ENCODE results near the gene GPSM1.
"Not testable (repeated sequence)": the region's sequence is repeated elsewhere in the genome, so short reads cannot be mapped to it uniquely, and the experiment has no call there.

Gene GPSM1

GRCh38 chr9:136397643-136398042, 70.3 kb downstream of the GPSM1 start:
- Mint-ChIP-seq H3K36me3 (peaks cover 38% of the 10 kb centered on the region), H3K4me1 (peaks cover 38% of the 10 kb centered on the region), H3K27me3 (no peaks in the 10 kb centered on the region), H3K4me3 (no peak overlapping the region), H3K9me3 (no peaks in the 10 kb centered on the region), H3K27ac (no peak overlapping the region)
- ATAC-seq, result no peak

DNA sequence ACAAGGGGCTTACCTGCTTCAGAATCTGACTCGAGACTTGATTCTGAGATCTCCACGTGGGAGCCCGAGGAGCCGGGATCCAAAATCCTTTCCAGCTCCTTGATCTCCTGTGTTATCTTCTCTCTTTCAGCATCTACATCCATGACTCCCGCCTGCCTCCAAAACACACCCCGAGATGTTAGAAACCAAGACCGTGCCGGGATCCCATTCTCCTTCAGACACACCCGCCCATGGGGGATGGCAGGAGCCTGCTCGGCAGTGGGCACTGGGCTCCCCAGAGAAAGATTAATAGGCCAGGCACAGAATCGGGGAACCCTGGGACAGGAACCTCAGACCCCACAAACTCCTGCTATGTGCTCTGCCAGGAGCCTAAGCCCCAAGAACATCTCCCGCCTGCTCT, 70.9 kb downstream of the GPSM1 start:
- Mint-ChIP-seq H3K27me3 (no peaks in the 10 kb centered on the region), H3K27ac (no peak overlapping the region), H3K36me3 (peaks cover 37% of the 10 kb centered on the region), H3K4me1 (peaks cover 41% of the 10 kb centered on the region), H3K4me3 (peak overlapping the region; percentile 84), H3K9me3 (no peaks in the 10 kb centered on the region)
- no peak for ATAC-seq

DNA sequence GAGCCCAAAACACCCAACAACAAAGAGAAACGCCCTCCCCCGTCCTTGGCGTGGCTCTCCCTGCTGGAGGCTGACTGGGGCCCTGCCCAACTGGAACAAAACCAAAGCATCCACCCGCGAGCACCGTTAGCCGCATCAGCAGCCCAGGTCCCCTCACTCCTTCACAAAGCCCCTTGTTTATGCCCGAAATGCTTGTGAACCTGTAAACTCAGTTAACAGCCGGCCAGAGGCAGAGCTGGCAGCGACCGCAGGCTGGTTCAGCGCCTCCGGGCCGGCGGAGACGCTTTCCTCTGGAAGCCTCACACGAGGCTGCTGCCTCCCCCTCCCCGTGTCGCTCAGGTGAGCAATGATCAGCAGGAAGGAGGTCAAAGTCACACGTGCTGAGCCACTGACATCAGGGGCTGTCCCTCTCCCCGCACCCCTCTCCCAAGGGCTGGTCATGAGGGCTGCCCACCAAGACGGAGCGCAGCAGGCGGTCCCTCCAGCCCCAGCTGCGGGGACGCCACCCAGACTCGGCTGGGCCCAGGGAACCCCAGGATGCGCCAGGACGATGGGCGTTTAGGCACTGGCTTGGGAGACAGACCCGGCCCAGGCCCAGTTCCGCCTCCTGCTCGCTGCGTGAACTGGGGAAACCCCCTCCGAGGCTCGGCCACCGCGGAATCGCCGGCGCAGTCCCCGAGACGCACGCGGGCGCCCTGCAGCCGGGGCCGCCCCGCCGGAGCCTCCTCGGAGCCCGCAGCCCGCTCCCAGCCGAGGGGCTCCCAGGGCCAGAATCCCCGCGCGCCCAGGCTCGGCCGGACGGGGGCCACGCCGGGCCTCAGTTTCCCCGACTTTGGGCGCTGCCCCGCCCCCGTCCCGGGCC, 72.1 kb downstream of the GPSM1 start:
- Mint-ChIP-seq H3K4me3 (peak overlapping the region; percentile 84), H3K27me3 (no peaks in the 10 kb centered on the region), H3K36me3 (peaks cover 35% of the 10 kb centered on the region), H3K27ac (peak overlapping the region; percentile 80), H3K9me3 (no peaks in the 10 kb centered on the region), H3K4me1 (peaks cover 52% of the 10 kb centered on the region)
- peak; percentile 57 for ATAC-seq

DNA sequence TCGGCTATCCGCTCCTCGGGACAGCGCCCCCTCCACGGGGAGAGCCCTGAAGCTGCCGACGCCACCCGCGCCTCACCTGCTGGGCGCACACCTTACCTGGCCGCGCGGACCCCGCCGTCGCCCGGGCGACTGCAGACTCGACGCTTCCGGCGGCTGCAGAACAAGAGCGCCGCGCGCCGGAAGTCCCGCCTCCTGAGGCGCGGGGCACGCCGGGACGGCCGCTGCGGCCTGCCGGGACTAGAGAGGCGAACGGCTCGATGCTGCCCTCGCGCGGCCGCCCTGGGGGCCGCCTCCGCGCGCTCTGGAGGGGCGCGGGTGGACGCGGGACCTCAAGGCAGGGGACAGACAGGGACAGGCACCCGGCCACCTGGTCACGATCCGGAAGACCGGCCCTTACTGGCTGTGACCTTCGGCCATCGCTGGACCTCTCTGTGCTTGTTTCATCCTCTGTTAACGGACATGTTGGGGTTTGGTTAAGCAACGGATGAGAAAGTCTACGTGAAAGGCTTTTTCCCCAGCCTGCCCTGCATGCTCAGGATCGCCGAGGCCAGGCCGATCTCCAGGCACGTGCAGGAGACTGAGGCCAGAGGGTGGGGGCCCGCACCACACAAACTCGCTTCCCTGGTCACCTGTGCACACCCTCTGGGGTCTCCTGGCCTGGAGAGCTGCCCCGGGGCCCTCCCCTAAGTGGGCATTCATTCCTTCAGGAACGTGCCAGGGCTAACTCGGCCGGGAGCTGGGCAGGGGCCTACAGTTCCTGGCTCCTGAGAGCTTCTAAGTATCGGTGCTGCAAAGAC, 72.9 kb downstream of the GPSM1 start, which contains the start of gene SNAPC4:
TSS of gene SNAPC4 (minus strand) at position 133 of the 797 bp plus-strand sequence. CDS start 1,742 bp downstream, outside the sequence.
- peak; percentile 86 for ATAC-seq
- peaks cover 27% of the 10 kb centered on the region for H3K36me3 Mint-ChIP-seq
- H3K27me3 Mint-ChIP-seq, result no peaks in the 10 kb centered on the region
- H3K9me3 Mint-ChIP-seq, result no peaks in the 10 kb centered on the region
- peak within 1 kb of the TSS; percentile 84 for H3K4me3 Mint-ChIP-seq
- peak within 1 kb of the TSS; percentile 80 for H3K27ac Mint-ChIP-seq
- peaks cover 60% of the 10 kb centered on the region for H3K4me1 Mint-ChIP-seq

DNA sequence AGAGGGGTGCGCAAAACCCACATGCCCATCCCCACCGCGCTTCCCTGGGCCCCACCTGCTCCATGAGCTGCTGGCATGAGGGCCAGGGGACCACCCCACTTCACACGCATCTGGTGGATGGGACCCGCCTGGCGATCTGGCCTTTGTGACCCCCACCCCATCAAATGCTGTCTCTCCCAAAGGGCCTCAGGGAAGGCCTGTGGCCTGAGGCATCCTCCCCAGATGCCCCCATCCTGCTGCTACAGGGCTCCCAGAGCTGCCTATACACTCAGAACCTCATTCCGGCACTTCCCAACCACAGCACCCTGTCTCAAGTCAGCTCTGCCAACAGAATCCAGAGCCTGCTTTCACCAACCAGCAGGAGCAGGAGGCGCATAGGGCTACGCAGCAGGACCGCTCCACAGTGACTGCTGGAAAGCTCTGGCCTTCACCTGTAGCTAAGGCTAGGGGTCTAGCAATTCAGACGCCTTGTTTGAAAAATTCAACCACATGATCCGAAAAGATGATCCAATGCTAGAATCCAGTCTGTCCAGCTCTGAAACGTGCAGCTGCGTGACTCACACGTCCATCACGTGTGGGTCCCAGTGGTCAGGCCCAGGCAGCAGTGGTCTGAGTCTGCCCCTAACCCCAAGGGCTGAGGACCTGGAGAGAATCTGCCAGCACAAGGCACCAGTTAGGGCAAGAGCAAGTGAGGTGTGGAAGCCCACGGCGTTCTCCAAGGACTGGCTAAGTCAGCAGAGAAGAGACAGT, 74.0 kb downstream of the GPSM1 start:
- peak overlapping the region; percentile 36 for H3K4me3 Mint-ChIP-seq
- no peaks in the 10 kb centered on the region for H3K27me3 Mint-ChIP-seq
- H3K4me1 Mint-ChIP-seq, result peaks cover 62% of the 10 kb centered on the region
- H3K27ac Mint-ChIP-seq, result peak overlapping the region; percentile 86
- no peak for ATAC-seq
- H3K9me3 Mint-ChIP-seq, result no peaks in the 10 kb centered on the region
- H3K36me3 Mint-ChIP-seq, result peaks cover 27% of the 10 kb centered on the region

DNA sequence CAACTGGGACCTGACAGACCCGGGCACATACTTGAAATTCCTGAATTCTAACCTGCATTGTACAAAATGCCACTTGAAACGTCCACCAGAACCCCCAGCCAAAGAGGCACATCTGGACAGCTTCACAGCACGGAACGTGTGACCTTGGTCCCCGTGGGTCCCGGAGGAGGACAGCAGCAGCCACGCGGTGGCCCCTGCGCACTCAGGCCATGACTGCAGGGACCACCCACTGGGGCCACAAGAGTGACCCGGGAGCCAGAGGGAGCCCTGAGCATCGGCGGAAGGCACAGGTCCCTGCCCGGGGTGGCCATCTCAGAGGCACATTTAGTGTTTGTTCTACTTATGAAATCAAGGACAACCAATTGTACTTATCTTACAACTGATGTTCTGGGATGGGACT, 74.7 kb downstream of the GPSM1 start:
- peak overlapping the region; percentile 86 for H3K27ac Mint-ChIP-seq
- H3K4me3 Mint-ChIP-seq, result no peak overlapping the region
- H3K4me1 Mint-ChIP-seq, result peaks cover 59% of the 10 kb centered on the region
- H3K9me3 Mint-ChIP-seq, result no peaks in the 10 kb centered on the region
- H3K27me3 Mint-ChIP-seq, result no peaks in the 10 kb centered on the region
- peaks cover 24% of the 10 kb centered on the region for H3K36me3 Mint-ChIP-seq
- no peak for ATAC-seq

DNA sequence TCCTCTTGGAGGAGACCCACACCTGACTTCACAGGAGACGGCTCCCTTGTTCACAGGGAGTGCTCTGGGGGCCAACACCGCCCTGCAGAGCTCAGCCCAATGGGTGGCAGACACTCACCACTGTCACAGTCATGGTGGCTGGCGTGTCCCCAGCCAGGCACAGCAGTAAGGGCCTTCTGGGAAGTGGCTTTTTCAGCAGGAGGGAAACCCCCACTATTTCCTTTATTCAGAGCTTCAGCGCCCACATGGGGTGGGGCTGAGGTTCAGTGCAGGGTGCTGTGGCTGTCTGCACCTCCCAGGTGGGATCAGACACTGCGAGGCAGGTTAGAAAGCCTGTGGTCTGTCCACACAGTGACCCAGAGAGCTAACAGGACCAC, 76.2 kb downstream of the GPSM1 start:
- peak; percentile 88 for ATAC-seq
- Mint-ChIP-seq H3K4me1 (peaks cover 63% of the 10 kb centered on the region), H3K4me3 (peak overlapping the region; percentile 17), H3K9me3 (no peaks in the 10 kb centered on the region), H3K27me3 (no peaks in the 10 kb centered on the region), H3K27ac (peak overlapping the region; percentile 86), H3K36me3 (peaks cover 31% of the 10 kb centered on the region)

- Mint-ChIP-seq H3K4me3 (peak overlapping the region; percentile 17), H3K27me3 (no peaks in the 10 kb centered on the region), H3K9me3 (no peaks in the 10 kb centered on the region), H3K27ac (peak overlapping the region; percentile 86), H3K36me3 (peaks cover 36% of the 10 kb centered on the region), H3K4me1 (peaks cover 63% of the 10 kb centered on the region)
- ATAC-seq, result peak; percentile 40
Measured at GRCh38 chr9:136403915-136404800, 76.8 kb downstream of the GPSM1 start.

DNA sequence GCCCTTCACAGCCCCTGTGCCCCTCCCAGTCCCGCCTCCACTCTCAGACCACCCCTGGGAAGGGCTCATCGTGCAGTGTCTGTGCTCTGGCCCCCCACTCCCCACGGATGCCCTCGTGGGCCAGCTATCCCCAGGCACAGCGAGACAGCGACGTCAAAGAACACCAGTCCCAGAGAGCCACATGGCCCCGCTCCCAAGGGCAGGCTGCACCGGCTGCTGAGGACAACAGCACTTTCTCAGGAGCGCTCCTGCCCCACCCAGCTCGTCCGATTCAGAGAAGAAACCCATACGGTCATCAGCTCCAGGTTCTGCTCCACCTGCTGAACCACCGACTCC, 77.4 kb downstream of the GPSM1 start:
- H3K27me3 Mint-ChIP-seq, result no peaks in the 10 kb centered on the region
- peaks cover 66% of the 10 kb centered on the region for H3K4me1 Mint-ChIP-seq
- peaks cover 36% of the 10 kb centered on the region for H3K36me3 Mint-ChIP-seq
- ATAC-seq, result no peak
- peak overlapping the region; percentile 17 for H3K4me3 Mint-ChIP-seq
- no peaks in the 10 kb centered on the region for H3K9me3 Mint-ChIP-seq
- peak overlapping the region; percentile 86 for H3K27ac Mint-ChIP-seq

DNA sequence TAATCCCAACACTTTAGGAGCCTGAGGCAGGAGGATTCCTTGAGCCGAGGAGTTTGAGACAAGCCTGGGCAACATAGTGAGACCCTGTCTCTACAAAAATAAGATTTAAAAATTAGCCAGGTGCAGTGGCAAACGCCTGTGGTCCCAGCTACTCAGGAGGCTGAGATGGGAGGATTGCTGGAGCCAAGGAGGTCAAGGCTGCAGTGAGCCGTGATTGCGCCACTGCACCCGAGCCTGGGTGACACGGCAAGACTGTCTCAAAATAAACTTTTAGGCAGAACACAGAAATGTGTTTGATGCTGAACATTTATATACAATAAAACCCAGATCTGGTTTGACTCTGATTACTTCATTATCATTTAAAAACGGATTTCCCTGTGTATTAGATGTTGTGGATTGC, 78.1 kb downstream of the GPSM1 start:
- H3K27me3 Mint-ChIP-seq, result no peaks in the 10 kb centered on the region
- no peaks in the 10 kb centered on the region for H3K9me3 Mint-ChIP-seq
- H3K4me1 Mint-ChIP-seq, result peaks cover 66% of the 10 kb centered on the region
- peaks cover 36% of the 10 kb centered on the region for H3K36me3 Mint-ChIP-seq
- peak overlapping the region; percentile 86 for H3K27ac Mint-ChIP-seq
- ATAC-seq, result no peak
- H3K4me3 Mint-ChIP-seq, result no peak overlapping the region

GRCh38 chr9:136405904-136406303, 78.6 kb downstream of the GPSM1 start:
- ATAC-seq, H3K4me3 Mint-ChIP-seq, H3K27me3 Mint-ChIP-seq, H3K27ac Mint-ChIP-seq, H3K9me3 Mint-ChIP-seq: not testable (repeated sequence)
- H3K36me3 Mint-ChIP-seq, result peaks cover 36% of the 10 kb centered on the region
- H3K4me1 Mint-ChIP-seq, result peaks cover 63% of the 10 kb centered on the region

DNA sequence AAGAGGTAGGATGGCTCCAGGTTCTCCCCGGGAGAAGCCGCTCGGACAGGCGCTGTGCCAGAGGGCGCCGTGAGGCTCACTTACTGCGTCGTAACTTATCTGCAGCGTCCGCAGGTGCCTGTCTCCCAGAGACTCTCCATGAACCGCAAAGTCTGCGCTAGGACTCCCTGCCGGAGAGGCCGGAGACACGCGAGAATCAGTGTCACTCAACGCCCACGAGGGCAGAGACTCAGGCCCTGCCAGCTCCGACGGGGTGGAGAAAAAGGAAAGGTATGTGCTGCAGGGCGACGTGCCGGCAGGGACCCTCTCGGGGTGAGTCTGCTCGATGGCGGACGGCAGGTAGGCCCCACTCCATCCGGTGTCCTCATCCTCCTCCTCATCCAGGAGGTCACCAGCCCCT, 79.7 kb downstream of the GPSM1 start:
- H3K4me3 Mint-ChIP-seq, H3K27ac Mint-ChIP-seq, H3K27me3 Mint-ChIP-seq, H3K9me3 Mint-ChIP-seq, ATAC-seq: not testable (repeated sequence)
- Mint-ChIP-seq H3K36me3 (peaks cover 27% of the 10 kb centered on the region), H3K4me1 (peaks cover 67% of the 10 kb centered on the region)

GRCh38 chr9:136407911-136408310, 80.6 kb downstream of the GPSM1 start:
- no peak overlapping the region for H3K4me3 Mint-ChIP-seq
- H3K27ac Mint-ChIP-seq, result peak overlapping the region; percentile 82
- no peak for ATAC-seq
- H3K36me3 Mint-ChIP-seq, result peaks cover 23% of the 10 kb centered on the region
- H3K4me1 Mint-ChIP-seq, result peaks cover 66% of the 10 kb centered on the region
- no peaks in the 10 kb centered on the region for H3K27me3 Mint-ChIP-seq
- no peaks in the 10 kb centered on the region for H3K9me3 Mint-ChIP-seq
